HepG2 (cell line): Measurements from ENCODE around the gene MPO. TPM values are rescaled to one million over a fixed set of nuclear protein-coding genes. Genes with fewer than 3 reads are reported as not detected.
A peak's percentile ranks its signal among the peaks of the same experiment; 100 is the strongest.

Experiments used
- BHLHE40 ChIP-seq: IDR thresholded peaks from 2 replicates; pipeline ENCODE4 v1.6.1; 2011; ENCODE audit warnings: low read length, improper control_type of control experiment
- EEA1 ChIP-seq: sonication (generic); formaldehyde crosslinking; IDR thresholded peaks from 2 replicates; pipeline ENCODE4 v1.5.1; 2020; ENCODE audit warnings: mild to moderate bottlenecking, missing genetic modification reagents, borderline replicate concordance
- GATAD2A ChIP-seq: IDR thresholded peaks from 2 replicates; pipeline ENCODE4 v1.6.1; 2016
- HDAC2 ChIP-seq: sonication (generic); formaldehyde crosslinking; IDR thresholded peaks from 2 replicates; pipeline ENCODE4 v1.4.0; 2020; ENCODE audit warnings: missing genetic modification reagents
- HNRNPH1 ChIP-seq: fragments of 200-400 bp; formaldehyde crosslinking; optimal IDR thresholded peaks from 2 replicates; pipeline ENCODE3; 2017; ENCODE audit warnings: mild to moderate bottlenecking, low read depth, low read length
- LCORL ChIP-seq, 2 experiments: fragments of 450-650 bp in 1 of 2; sonication (generic) in 1 of 2; formaldehyde crosslinking in 1 of 2; IDR thresholded peaks; 2 replicates each; pipeline versions ENCODE4 v1.5.0 to v1.6.1; 2017 to 2020; ENCODE audit warnings: antibody characterized with exemption in 1 of 2, missing genetic modification reagents in 1 of 2
- NCOR1 ChIP-seq: fragments of 200-600 bp; sonication (generic); IDR thresholded peaks from 2 replicates; pipeline ENCODE4 v1.7.0; 2017; ENCODE audit warnings: antibody characterized with exemption, low read length, borderline replicate concordance
- RNF2 ChIP-seq: fragments of 450-650 bp; conservative IDR thresholded peaks from 2 replicates; pipeline ENCODE4 v1.6.1; 2016; ENCODE audit warnings: low read depth
- SALL1 ChIP-seq: sonication (generic); formaldehyde crosslinking; IDR thresholded peaks from 2 replicates; pipeline ENCODE4 v1.8.0; 2022; ENCODE audit warnings: mild to moderate bottlenecking, missing genetic modification reagents
- SAP130 ChIP-seq: IDR thresholded peaks from 2 replicates; pipeline ENCODE4 v1.6.1; 2016; ENCODE audit warnings: low read depth
- SIX4 ChIP-seq: sonication (generic); formaldehyde crosslinking; IDR thresholded peaks from 2 replicates; pipeline ENCODE4 v1.4.0; 2020; ENCODE audit warnings: missing genetic modification reagents
- TARDBP ChIP-seq: sonication (generic); formaldehyde crosslinking; IDR thresholded peaks from 2 replicates; pipeline ENCODE4 v1.8.0; 2022; ENCODE audit warnings: mild to moderate bottlenecking, missing genetic modification reagents
- ZFAT ChIP-seq: sonication (generic); formaldehyde crosslinking; conservative IDR thresholded peaks from 2 replicates; pipeline ENCODE4 v1.8.1; 2023; ENCODE audit warnings: missing genetic modification reagents, inconsistent platforms
- ZNF34 ChIP-seq: sonication (generic); formaldehyde crosslinking; IDR thresholded peaks from 2 replicates; pipeline ENCODE4 v1.4.0; 2020; ENCODE audit warnings: mild to moderate bottlenecking, missing genetic modification reagents, borderline replicate concordance
- ZNF468 ChIP-seq: sonication (generic); formaldehyde crosslinking; IDR thresholded peaks from 2 replicates; pipeline ENCODE4 v1.8.0; 2022; ENCODE audit warnings: mild to moderate bottlenecking, moderate library complexity, missing genetic modification reagents
- ZNF484 ChIP-seq: sonication (generic); formaldehyde crosslinking; IDR thresholded peaks from 2 replicates; pipeline ENCODE4 v1.5.1; 2020; ENCODE audit warnings: mild to moderate bottlenecking, low read depth, missing genetic modification reagents, borderline replicate concordance
- ZNF564 ChIP-seq: sonication (generic); formaldehyde crosslinking; IDR thresholded peaks from 2 replicates; pipeline ENCODE4 v1.8.1; 2023; ENCODE audit warnings: mild to moderate bottlenecking, missing genetic modification reagents
- ZNF577 ChIP-seq: sonication (generic); formaldehyde crosslinking; IDR thresholded peaks from 2 replicates; pipeline ENCODE4 v1.4.0; 2020; ENCODE audit warnings: mild to moderate bottlenecking, low read depth, missing genetic modification reagents, borderline replicate concordance
- ZSCAN29 ChIP-seq: sonication (generic); formaldehyde crosslinking; conservative IDR thresholded peaks from 2 replicates; pipeline ENCODE4 v1.4.0; 2020; ENCODE audit warnings: mild to moderate bottlenecking, missing genetic modification reagents
- polyA plus RNA-seq, 8 experiments: library from polyadenylated mRNA; depleted of rRNA in 3 of 8; stranded (reverse) in 7 of 8; unstranded in 1 of 8; fragments of >200 nt; fragmentation: Illumina TruSeq in 4 of 8; extraction: Trizol in 4 of 8; gene quantifications; 2 replicates each; pipeline versions ENCODE4 v1.2.1 to v1.2.3, GENCODE V29; 2011 to 2016; ENCODE audit warnings: low read depth in 4 of 8, missing spikeins in 1 of 8, mixed read lengths in 1 of 8; ENCODE audit not compliant: insufficient read depth in 1 of 8
- total RNA-seq, 5 experiments: library from RNA; depleted of rRNA; stranded (reverse); fragments of >200 nt; fragmentation: Illumina TruSeq; extraction: Trizol; gene quantifications; 2 replicates each; pipeline ENCODE4 v1.2.3, GENCODE V29; 2016; ENCODE audit warnings: low read depth in 1 of 5
- TF ChIP-seq, protein P1 (sequence below): sonication (generic); formaldehyde crosslinking; IDR thresholded peaks from 2 replicates; pipeline ENCODE4 v1.8.0; 2022; ENCODE audit warnings: mild to moderate bottlenecking, missing genetic modification reagents, borderline replicate concordance
- TF ChIP-seq, protein P2 (sequence below): sonication (generic); formaldehyde crosslinking; IDR thresholded peaks from 2 replicates; pipeline ENCODE4 v1.5.1; 2020; ENCODE audit warnings: missing genetic modification reagents, mild to moderate bottlenecking, borderline replicate concordance
- TF ChIP-seq, protein P3 (sequence below): sonication (generic); formaldehyde crosslinking; IDR thresholded peaks from 2 replicates; pipeline ENCODE4 v1.5.0; 2020; ENCODE audit warnings: missing genetic modification reagents
- TF ChIP-seq, protein P4 (sequence below): IDR thresholded peaks from 2 replicates; pipeline ENCODE4 v1.6.1; 2016; ENCODE audit warnings: mild to moderate bottlenecking

Gene MPO
- total and polyA plus RNA-seq, 2 of the 13 experiments (the other 11 are each of a cell fraction or from before 2014, with no cell fraction given) = not detected

DNA sequence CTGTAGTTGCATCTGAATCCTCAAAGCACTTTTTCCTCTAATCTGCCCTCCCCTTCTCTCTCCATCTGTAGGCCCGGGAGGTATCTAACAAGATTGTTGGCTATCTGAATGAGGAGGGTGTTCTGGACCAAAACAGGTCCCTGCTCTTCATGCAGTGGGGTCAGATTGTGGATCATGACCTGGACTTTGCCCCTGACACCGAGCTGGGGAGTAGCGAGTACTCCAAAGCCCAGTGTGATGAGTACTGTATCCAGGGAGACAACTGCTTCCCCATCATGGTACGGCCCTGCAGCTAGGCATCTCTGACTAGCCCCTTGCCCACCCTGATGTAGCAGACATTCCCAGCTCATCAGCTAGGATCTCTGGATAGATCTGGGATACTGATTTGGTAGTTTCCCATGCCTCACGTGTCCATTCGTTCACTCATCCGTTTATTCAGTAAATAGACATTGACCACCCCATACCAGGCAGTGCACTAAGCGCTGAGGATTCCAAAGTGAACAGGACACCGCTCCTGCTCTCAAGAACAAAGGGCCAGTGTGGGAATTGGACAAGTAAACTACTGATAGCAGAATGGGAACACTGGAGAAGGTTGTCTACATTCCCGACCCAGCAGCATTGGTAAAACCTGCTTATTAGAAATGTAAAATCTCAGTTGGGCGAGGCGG lies 30.3 kb downstream of the MPO start (continued):
- TF ChIP-seq HNRNPH1 (no peak), ZNF34 (CRISPR knock-in tag) (no peak), RNF2 (0 out of 2 replicates have a peak, but pooled peaks have one; percentile 57), ZFAT (CRISPR knock-in tag) (no peak), EEA1 (CRISPR knock-in tag) (no peak), SAP130 (CRISPR knock-in tag) (peak; percentile 41; the same call in 1 of the 2 replicates), ZNF484 (CRISPR knock-in tag) (no peak), ZNF577 (no peak), BHLHE40 (peak; percentile 65), TARDBP (CRISPR knock-in tag) (0 out of 2 replicates have a peak, but pooled peaks have one; percentile 17), NCOR1 (peak; percentile 75; the same call in 1 of the 2 replicates), ZNF468 (CRISPR knock-in tag) (no peak), LCORL (IDR thresholded peaks at IDR 0.05) (no peak), LCORL (CRISPR knock-in tag; IDR thresholded peaks at IDR 0.05) (0 out of 2 replicates have a peak, but pooled peaks have one; percentile 1), GATAD2A (CRISPR knock-in tag) (peak; percentile 40; the same call in 1 of the 2 replicates), SIX4 (CRISPR knock-in tag) (peak; percentile 52; the same call in 1 of the 2 replicates), ZSCAN29 (0 out of 2 replicates have a peak, but pooled peaks have one; percentile 31), HDAC2 (CRISPR knock-in tag) (0 out of 2 replicates have a peak, but pooled peaks have one; percentile 19), SALL1 (CRISPR knock-in tag) (peak; percentile 31; the same call in 1 of the 2 replicates), ZNF564 (CRISPR knock-in tag) (0 out of 2 replicates have a peak, but pooled peaks have one; percentile 18)
- TF ChIP-seq, protein P1, sequence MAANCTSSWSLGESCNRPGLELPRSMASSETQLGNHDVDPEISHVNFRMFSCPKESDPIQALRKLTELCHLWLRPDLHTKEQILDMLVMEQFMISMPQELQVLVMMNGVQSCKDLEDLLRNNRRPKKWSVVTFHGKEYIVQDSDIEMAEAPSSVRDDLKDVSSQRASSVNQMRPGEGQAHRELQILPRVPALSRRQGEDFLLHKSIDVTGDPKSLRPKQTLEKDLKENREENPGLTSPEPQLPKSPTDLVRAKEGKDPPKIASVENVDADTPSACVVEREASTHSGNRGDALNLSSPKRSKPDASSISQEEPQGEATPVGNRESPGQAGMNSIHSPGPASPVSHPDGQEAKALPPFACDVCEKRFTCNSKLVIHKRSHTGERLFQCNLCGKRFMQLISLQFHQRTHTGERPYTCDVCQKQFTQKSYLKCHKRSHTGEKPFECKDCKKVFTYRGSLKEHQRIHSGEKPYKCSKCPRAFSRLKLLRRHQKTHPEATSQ (CRISPR knock-in tag) = 0 out of 2 replicates have a peak, but pooled peaks have one; percentile 47
- TF ChIP-seq, protein P2, sequence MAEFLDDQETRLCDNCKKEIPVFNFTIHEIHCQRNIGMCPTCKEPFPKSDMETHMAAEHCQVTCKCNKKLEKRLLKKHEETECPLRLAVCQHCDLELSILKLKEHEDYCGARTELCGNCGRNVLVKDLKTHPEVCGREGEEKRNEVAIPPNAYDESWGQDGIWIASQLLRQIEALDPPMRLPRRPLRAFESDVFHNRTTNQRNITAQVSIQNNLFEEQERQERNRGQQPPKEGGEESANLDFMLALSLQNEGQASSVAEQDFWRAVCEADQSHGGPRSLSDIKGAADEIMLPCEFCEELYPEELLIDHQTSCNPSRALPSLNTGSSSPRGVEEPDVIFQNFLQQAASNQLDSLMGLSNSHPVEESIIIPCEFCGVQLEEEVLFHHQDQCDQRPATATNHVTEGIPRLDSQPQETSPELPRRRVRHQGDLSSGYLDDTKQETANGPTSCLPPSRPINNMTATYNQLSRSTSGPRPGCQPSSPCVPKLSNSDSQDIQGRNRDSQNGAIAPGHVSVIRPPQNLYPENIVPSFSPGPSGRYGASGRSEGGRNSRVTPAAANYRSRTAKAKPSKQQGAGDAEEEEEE (CRISPR knock-in tag) = no peak
- TF ChIP-seq, protein P3, sequence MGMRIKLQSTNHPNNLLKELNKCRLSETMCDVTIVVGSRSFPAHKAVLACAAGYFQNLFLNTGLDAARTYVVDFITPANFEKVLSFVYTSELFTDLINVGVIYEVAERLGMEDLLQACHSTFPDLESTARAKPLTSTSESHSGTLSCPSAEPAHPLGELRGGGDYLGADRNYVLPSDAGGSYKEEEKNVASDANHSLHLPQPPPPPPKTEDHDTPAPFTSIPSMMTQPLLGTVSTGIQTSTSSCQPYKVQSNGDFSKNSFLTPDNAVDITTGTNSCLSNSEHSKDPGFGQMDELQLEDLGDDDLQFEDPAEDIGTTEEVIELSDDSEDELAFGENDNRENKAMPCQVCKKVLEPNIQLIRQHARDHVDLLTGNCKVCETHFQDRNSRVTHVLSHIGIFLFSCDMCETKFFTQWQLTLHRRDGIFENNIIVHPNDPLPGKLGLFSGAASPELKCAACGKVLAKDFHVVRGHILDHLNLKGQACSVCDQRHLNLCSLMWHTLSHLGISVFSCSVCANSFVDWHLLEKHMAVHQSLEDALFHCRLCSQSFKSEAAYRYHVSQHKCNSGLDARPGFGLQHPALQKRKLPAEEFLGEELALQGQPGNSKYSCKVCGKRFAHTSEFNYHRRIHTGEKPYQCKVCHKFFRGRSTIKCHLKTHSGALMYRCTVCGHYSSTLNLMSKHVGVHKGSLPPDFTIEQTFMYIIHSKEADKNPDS (CRISPR knock-in tag) = peak; percentile 30; the same call in 1 of the 2 replicates
- TF ChIP-seq, protein P4, sequence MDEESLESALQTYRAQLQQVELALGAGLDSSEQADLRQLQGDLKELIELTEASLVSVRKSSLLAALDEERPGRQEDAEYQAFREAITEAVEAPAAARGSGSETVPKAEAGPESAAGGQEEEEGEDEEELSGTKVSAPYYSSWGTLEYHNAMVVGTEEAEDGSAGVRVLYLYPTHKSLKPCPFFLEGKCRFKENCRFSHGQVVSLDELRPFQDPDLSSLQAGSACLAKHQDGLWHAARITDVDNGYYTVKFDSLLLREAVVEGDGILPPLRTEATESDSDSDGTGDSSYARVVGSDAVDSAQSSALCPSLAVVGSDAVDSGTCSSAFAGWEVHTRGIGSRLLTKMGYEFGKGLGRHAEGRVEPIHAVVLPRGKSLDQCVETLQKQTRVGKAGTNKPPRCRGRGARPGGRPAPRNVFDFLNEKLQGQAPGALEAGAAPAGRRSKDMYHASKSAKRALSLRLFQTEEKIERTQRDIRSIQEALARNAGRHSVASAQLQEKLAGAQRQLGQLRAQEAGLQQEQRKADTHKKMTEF (CRISPR knock-in tag) = 0 out of 2 replicates have a peak, but pooled peaks have one; percentile 13
